GM21526 (cell line): Measurements from ENCODE around the gene SORCS2.
"Not testable (repeated sequence)": the region's sequence is repeated elsewhere in the genome, so short reads cannot be mapped to it uniquely, and the experiment has no call there.

Experiments used
- ATAC-seq: cut with Tn5 transposase; IDR thresholded peaks from one replicate; pipeline ENCODE4 v1.9.1; 2021; ENCODE audit warnings: moderate library complexity; ENCODE audit not compliant: unreplicated experiment, low FRiP score

The SORCS2 gene

GRCh38 chr4:7198440-7199128, 6.2 kb downstream of the SORCS2 start:
- no peak for ATAC-seq

GRCh38 chr4:7199129-7199725, 6.9 kb downstream of the SORCS2 start:
- ATAC-seq = no peak

- no peak for ATAC-seq
These were observed 7.6 kb downstream of the SORCS2 start for GRCh38 chr4:7199771-7200441.

- ATAC-seq = no peak
These were observed 8.5 kb downstream of the SORCS2 start for GRCh38 chr4:7200801-7201200.

- no peak for ATAC-seq
These were observed 9.3 kb downstream of the SORCS2 start for GRCh38 chr4:7201420-7202305.

- no peak for ATAC-seq
These were observed 10.1 kb downstream of the SORCS2 start for GRCh38 chr4:7202411-7202810.

GRCh38 chr4:7204656-7205387, 12.5 kb downstream of the SORCS2 start:
- ATAC-seq = no peak

GRCh38 chr4:7206385-7206784, 14.0 kb downstream of the SORCS2 start:
- no peak for ATAC-seq

- no peak for ATAC-seq
These were observed 14.7 kb downstream of the SORCS2 start for GRCh38 chr4:7206911-7207567.

GRCh38 chr4:7207628-7208231, 15.4 kb downstream of the SORCS2 start:
- no peak for ATAC-seq

GRCh38 chr4:7208509-7209451, 16.4 kb downstream of the SORCS2 start:
- no peak for ATAC-seq

- ATAC-seq = no peak
These were observed 17.4 kb downstream of the SORCS2 start for GRCh38 chr4:7209699-7210098.

- ATAC-seq = no peak
These were observed 18.5 kb downstream of the SORCS2 start for GRCh38 chr4:7210824-7211223.

- ATAC-seq = no peak
These were observed 19.9 kb downstream of the SORCS2 start for GRCh38 chr4:7212101-7212674.

GRCh38 chr4:7212921-7213320, 20.6 kb downstream of the SORCS2 start:
- ATAC-seq = no peak

GRCh38 chr4:7213807-7214206, 21.5 kb downstream of the SORCS2 start:
- ATAC-seq = no peak

- no peak for ATAC-seq
These were observed 22.0 kb downstream of the SORCS2 start for GRCh38 chr4:7214359-7214758.

GRCh38 chr4:7215187-7215586, 22.8 kb downstream of the SORCS2 start:
- ATAC-seq = not testable (repeated sequence)
